Body of pancreas (tissue), 4 donors: Measurements from ENCODE around the gene B3GLCT.

Experiments
- POLR2A ChIP-seq, 3 donors: fragments of 450-650 bp; IDR thresholded peaks; one replicate each; pipeline ENCODE4 v1.6.1; 2016; ENCODE audit warnings: antibody characterized with exemption in 3 of 3, mild to moderate bottlenecking in 2 of 3
- TF ChIP-seq, protein P1 (sequence below), 7 experiments: fragments of 450-650 bp in 4 of 7; fragments of 200-600 bp in 3 of 7; sonication (generic) in 3 of 7; IDR thresholded peaks; one replicate each; pipeline ENCODE4 v1.5.1; 2016 to 2019; ENCODE audit warnings: antibody characterized with exemption in 7 of 7

DNA sequence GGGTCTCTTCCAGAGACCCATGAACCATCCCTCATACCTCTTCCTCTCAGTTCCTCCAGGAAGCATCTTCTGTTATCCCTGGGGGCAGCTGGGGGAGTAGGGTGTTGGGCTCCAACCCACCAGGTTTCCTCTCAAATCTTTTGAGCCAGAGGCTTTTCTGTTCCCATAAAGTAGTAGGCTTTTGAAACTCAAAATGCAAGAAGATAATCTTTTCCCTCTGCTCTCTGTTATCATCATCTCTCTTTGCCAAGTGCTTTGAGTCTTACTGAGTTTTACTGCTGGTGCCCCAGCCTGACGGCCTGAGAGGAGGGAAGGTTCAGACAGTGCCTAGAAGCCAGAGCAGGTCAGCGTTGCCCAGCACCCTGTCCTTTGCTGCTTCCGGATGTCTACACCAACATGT lies 157.2 kb downstream of the B3GLCT start:
- no peak for TF ChIP-seq POLR2A (IDR thresholded peaks at IDR 0.05)
- TF ChIP-seq, protein P1, sequence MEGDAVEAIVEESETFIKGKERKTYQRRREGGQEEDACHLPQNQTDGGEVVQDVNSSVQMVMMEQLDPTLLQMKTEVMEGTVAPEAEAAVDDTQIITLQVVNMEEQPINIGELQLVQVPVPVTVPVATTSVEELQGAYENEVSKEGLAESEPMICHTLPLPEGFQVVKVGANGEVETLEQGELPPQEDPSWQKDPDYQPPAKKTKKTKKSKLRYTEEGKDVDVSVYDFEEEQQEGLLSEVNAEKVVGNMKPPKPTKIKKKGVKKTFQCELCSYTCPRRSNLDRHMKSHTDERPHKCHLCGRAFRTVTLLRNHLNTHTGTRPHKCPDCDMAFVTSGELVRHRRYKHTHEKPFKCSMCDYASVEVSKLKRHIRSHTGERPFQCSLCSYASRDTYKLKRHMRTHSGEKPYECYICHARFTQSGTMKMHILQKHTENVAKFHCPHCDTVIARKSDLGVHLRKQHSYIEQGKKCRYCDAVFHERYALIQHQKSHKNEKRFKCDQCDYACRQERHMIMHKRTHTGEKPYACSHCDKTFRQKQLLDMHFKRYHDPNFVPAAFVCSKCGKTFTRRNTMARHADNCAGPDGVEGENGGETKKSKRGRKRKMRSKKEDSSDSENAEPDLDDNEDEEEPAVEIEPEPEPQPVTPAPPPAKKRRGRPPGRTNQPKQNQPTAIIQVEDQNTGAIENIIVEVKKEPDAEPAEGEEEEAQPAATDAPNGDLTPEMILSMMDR (IDR thresholded peaks at IDR 0.05): no peak
